Measurements from ENCODE around the gene ZSWIM3. TPM values are rescaled to one million over a fixed set of nuclear protein-coding genes. Genes with fewer than 3 reads are reported as not detected.

Gene ZSWIM3
- total and polyA plus RNA-seq, 2 of the 13 experiments (the other 11 are each of a cell fraction or from before 2014, with no cell fraction given), result 5.2 to 5.8 TPM

DNA sequence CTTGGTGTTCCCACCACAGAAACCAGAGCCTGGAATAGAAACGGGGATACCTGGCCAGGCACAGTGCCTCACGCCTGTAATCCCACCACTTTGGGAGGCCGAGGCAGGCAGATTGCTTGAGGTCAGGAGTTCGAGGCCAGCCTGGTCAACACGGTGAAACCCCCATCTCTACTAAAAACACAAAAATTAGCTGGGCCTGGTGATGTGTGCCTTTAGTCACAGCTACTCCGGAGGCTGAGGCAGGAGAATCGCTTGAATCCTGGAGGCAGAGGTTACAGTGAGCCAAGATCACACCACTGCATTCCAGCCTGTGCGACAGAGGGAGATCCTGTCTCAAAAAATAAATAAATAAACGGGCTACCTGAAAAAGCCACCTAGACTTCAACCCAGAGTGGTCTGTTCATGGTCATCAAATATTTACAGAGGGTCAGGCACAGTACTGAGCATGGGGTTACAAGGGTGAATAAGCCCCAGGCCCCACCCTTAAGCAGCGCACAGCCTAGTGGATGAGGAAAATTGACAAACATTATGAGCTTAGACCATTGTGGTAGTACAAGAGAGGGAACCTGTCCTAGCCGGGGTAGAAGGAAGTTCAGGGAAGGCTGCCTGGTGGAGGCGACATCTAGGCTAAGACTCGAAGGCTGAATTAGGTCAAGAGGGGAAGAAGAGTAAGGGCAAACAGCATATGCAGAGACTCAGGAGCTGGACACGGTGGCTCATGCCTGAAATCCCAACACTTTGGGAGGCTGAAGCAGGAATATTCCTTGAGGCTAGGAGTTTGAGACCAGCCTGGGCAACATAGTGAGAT lies 69.9 kb downstream of the ZSWIM3 start (continued):
- TF ChIP-seq ZNF407 (CRISPR knock-in tag; IDR thresholded peaks at IDR 0.05; ENCODE audit: not compliant biosample characterization) (no peak), ZFP36L1 (CRISPR knock-in tag; IDR thresholded peaks at IDR 0.05) (peak; percentile 74; the same call in 1 of the 2 replicates), SMC3 (IDR thresholded peaks at IDR 0.05; ENCODE audit: low read length) (peak; percentile 54; the same call in 1 of the 2 replicates), TBL1XR1 (IDR thresholded peaks at IDR 0.05; ENCODE audit: borderline replicate concordance, low read length, partially characterized antibody) (peak; percentile 96), ZNF274 (CRISPR knock-in tag; IDR thresholded peaks at IDR 0.05) (peak; percentile 49; the same call in 1 of the 2 replicates), ZNF234 (CRISPR knock-in tag; conservative IDR thresholded peaks at IDR 0.05) (0 out of 2 replicates have a peak, but pooled peaks have one; percentile 57), ZNF160 (CRISPR knock-in tag; IDR thresholded peaks at IDR 0.05) (peak; percentile 66; the same call in 1 of the 2 replicates), PHF8 (CRISPR knock-in tag; IDR thresholded peaks at IDR 0.05) (0 out of 2 replicates have a peak, but pooled peaks have one; percentile 51), ZNF619 (CRISPR knock-in tag; IDR thresholded peaks at IDR 0.05) (0 out of 2 replicates have a peak, but pooled peaks have one; percentile 40), FOXO1 (CRISPR knock-in tag; IDR thresholded peaks at IDR 0.05) (peak; percentile 87), MATR3 (CRISPR knock-in tag; IDR thresholded peaks at IDR 0.05) (0 out of 2 replicates have a peak, but pooled peaks have one; percentile 83), ZMAT3 (CRISPR knock-in tag; conservative IDR thresholded peaks at IDR 0.05) (peak; percentile 66), CENPT (CRISPR knock-in tag; IDR thresholded peaks at IDR 0.05; ENCODE audit: low read depth) (no peak), ASH2L (IDR thresholded peaks at IDR 0.05; ENCODE audit: insufficient read length, low read depth, low read length) (peak; percentile 44), KDM3A (CRISPR knock-in tag; IDR thresholded peaks at IDR 0.05; ENCODE audit: low read depth) (no peak; the same call in none of the 2 replicates), ZNF3 (CRISPR knock-in tag; IDR thresholded peaks at IDR 0.05) (peak; percentile 97), ZBTB7B (CRISPR knock-in tag; IDR thresholded peaks at IDR 0.05) (peak; percentile 99), SALL2 (CRISPR knock-in tag; IDR thresholded peaks at IDR 0.05) (no peak), ZNF101 (CRISPR knock-in tag; IDR thresholded peaks at IDR 0.05; ENCODE audit: borderline replicate concordance, low read depth) (no peak), HNRNPL (IDR thresholded peaks at IDR 0.05; ENCODE audit: low read depth, low read length) (no peak), KDM1A (CRISPR knock-in tag; IDR thresholded peaks at IDR 0.05) (peak; percentile 70), EEA1 (CRISPR knock-in tag; IDR thresholded peaks at IDR 0.05; ENCODE audit: borderline replicate concordance) (peak; percentile 56; the same call in 1 of the 2 replicates), ZSCAN9 (CRISPR knock-in tag; IDR thresholded peaks at IDR 0.05; ENCODE audit: borderline replicate concordance) (peak; percentile 88), RFXAP (CRISPR knock-in tag; IDR thresholded peaks at IDR 0.05; ENCODE audit: borderline replicate concordance) (peak; percentile 70; the same call in 1 of the 2 replicates)

Data from HepG2 (cell line).